Right lobe of liver (tissue), 6 donors: ENCODE measurements around the gene CPPED1. TPM values are rescaled to one million over a fixed set of nuclear protein-coding genes. Genes with fewer than 3 reads are reported as not detected.

Source experiments
- ATAC-seq, 4 donors: fragments of 200-7000 bp; cut with Tn5 transposase; one replicate each; pipeline ENCODE4 v1.9.1; 2020; ENCODE audit warnings: mild to moderate bottlenecking in 4 of 4, moderate library complexity in 4 of 4
- DNase-seq, 3 donors: peaks; one replicate each; pipeline ENCODE4 v3.0.0-alpha.2; 2020
- H3K27ac ChIP-seq, 3 donors: fragments of 200-600 bp; one replicate each; pipeline ENCODE4 v1.8.0; 2022
- H3K27me3 ChIP-seq, 2 donors: fragments of 200-600 bp; one replicate each; pipeline ENCODE4 v1.8.0; 2022
- H3K36me3 ChIP-seq, 4 donors: fragments of 200-600 bp; sonication (generic) in 1 of 4; one replicate each; pipeline versions ENCODE4 v1.5.1 to v1.8.0; 2017 to 2022; ENCODE audit warnings: control low read depth in 1 of 4
- H3K4me1 ChIP-seq, 4 donors: fragments of 200-600 bp; sonication (generic) in 1 of 4; one replicate each; pipeline versions ENCODE4 v1.5.1 to v1.8.0; 2017 to 2022; ENCODE audit warnings: control low read depth in 1 of 4
- H3K4me3 ChIP-seq, 3 donors: fragments of 200-600 bp; one replicate each; pipeline ENCODE4 v1.8.0; 2022
- H3K9me3 ChIP-seq, 4 donors: fragments of 200-600 bp; sonication (generic) in 1 of 4; one replicate each; pipeline versions ENCODE4 v1.5.1 to v1.8.0; 2017 to 2022; ENCODE audit warnings: control low read depth in 1 of 4
- CTCF ChIP-seq, 4 donors: fragments of 200-600 bp in 3 of 4; fragments of 450-650 bp in 1 of 4; IDR thresholded peaks; one replicate each; pipeline versions ENCODE4 v1.5.1 to v1.8.0; 2016 to 2022; ENCODE audit warnings: antibody characterized with exemption in 4 of 4, mild to moderate bottlenecking in 2 of 4
- POLR2A ChIP-seq: fragments of 450-650 bp; IDR thresholded peaks from one replicate; pipeline ENCODE4 v1.6.1; 2017; ENCODE audit warnings: antibody characterized with exemption, mild to moderate bottlenecking
- WGBS: methylation state at CpG from one replicate; pipeline ENCODE4 v1.1.6; 2018; ENCODE audit warnings: low coverage, low lambda C conversion rate; ENCODE audit not compliant: insufficient coverage; ENCODE audit errors: missing lambda C conversion rate; 5-methylcytosine and 5-hydroxymethylcytosine counted together
- intact Hi-C, 2 donors: fragments of 100-400 bp; cut with DNase I; formaldehyde crosslinking; loops; one replicate each; pipeline versions ENCODE4 v1.11.2 to v1.14.1; 2022
- microRNA-seq, 2 donors: library from miRNA; unstranded; fragments of <30 nt; microRNA quantifications; one replicate each; pipeline ENCODE4, GENCODE V29; 2019 to 2020
- small RNA-seq, 2 experiments: library from RNA; depleted of rRNA; stranded (forward); fragments of <200 nt; gene quantifications; one replicate each; pipeline ENCODE3, GENCODE V24; 2016
- total RNA-seq, 6 experiments: library from RNA; depleted of rRNA in 2 of 6; stranded (reverse); fragments of >200 nt in 2 of 6; fragmentation: NEBNext Ultra II Directional in 3 of 6; extraction: Animal tissue kit (Norgen Biotek cat#: 25700) in 3 of 6; gene quantifications; one replicate each; pipeline versions ENCODE4 v1.1.0 to v1.2.4, GENCODE V29; 2016 to 2023
- donor health status: DM: no; HTN: yes; CAD: no.
- donor health status: DM: no; HTN: no; CAD: no.
- donor health status: DM: no; HTN: no; CAD: no.
- donor health status: DM: no; HTN: yes; CAD: no.
- donor health status: DM: no; HTN: yes; CAD: no.

CPPED1 gene
- total RNA-seq, 6 experiments from 2014 or later: 24.0 to 41.6 (median 31.0) TPM

- no peaks in the 10 kb centered on the region for H3K27me3 ChIP-seq
- no peak for TF ChIP-seq POLR2A
- TF ChIP-seq CTCF (IDR thresholded peaks at IDR 0.05): no peak
- H3K4me3 ChIP-seq: no peak overlapping the region
- ATAC-seq: no peak
- WGBS: 22% methylated on average over 2 of the region's 4 CpGs
- H3K9me3 ChIP-seq: no peaks in the 10 kb centered on the region
- DNase-seq: no peak
- peak overlapping the region in 2 of 3 donors; percentile 27 to 87 for H3K27ac ChIP-seq
- H3K36me3 ChIP-seq: no peaks in the 10 kb centered on the region
- H3K4me1 ChIP-seq: peaks cover 0 to 35% (median 16%) of the 10 kb centered on the region in 4 donors
- intact Hi-C loops: no loop called here
Measured at GRCh38 chr16:12611006-12611477, 192.6 kb downstream of the CPPED1 start.

- ATAC-seq: peak; percentile 18 to 65 (median 52)
- peak overlapping the region in 2 of 3 donors; percentile 63 to 87 for H3K27ac ChIP-seq
- WGBS: 32% methylated on average over 8 of the region's 8 CpGs
Measured at GRCh38 chr16:12609937-12610699, 193.6 kb downstream of the CPPED1 start.

More at GRCh38 chr16:12609937-12610699, 193.6 kb downstream of the CPPED1 start:
- intact Hi-C loops: no loop called here
- peak in 1 of 3 donors; percentile 35 for DNase-seq
- Histone ChIP-seq H3K9me3 (no peaks in the 10 kb centered on the region), H3K4me3 (no peak overlapping the region), H3K27me3 (no peaks in the 10 kb centered on the region), H3K4me1 (peaks cover 0 to 35% (median 16%) of the 10 kb centered on the region in 4 donors), H3K36me3 (no peaks in the 10 kb centered on the region)
- no peak for TF ChIP-seq CTCF (IDR thresholded peaks at IDR 0.05)
- peak; percentile 35 for TF ChIP-seq POLR2A

Small RNAs within 50 kb of the gene (microRNA-seq; reads per million reads assigned to microRNA genes)
- gene MIR4718: 0 reads per million in 2 donors

Small RNAs within 50 kb of the gene (small RNA-seq; reads per million reads assigned to genes)
- gene MIR4718 (0 reads per million in 2 experiments), gene RF00443 (0 reads per million in 2 experiments)

Other genes with a start within 250 kb of the CPPED1 start
- under 1 TPM in 2 of 6 experiments, not detected in 4; 0.02 to 0.06 TPM for gene SHISA9, start 97.7 kb upstream of the CPPED1 start, total RNA-seq